ENCODE measurements around the gene MCM3. TPM values are rescaled to one million over a fixed set of nuclear protein-coding genes. Genes with fewer than 3 reads are reported as not detected.

MCM3 gene
- polyA plus RNA-seq, 1 experiment = 42.2 TPM

GRCh38 chr6:52285177-52286068 is 881 bp upstream of the MCM3 start:
- TF ChIP-seq CTCF (IDR thresholded peaks at IDR 0.05; ENCODE audit: insufficient read depth, low read depth, low read length) = peak; percentile 39
- Histone ChIP-seq H3K4me3 (ENCODE audit: low read depth, low read length) (peak overlapping the region; percentile 49), H3K27me3 (ENCODE audit: control insufficient read depth, insufficient read depth, low read length) (no peaks in the 10 kb centered on the region), H3K36me3 (ENCODE audit: control insufficient read depth, insufficient read depth, low read length) (peaks cover 2% of the 10 kb centered on the region; the same call in 1 of the 2 replicates)
- POLR2A ChIA-PET = no interaction called here
- CTCF ChIA-PET = interaction anchor here (0.6 to 3.0 kb wide), 30 partner anchors 9 to 377 kb away, joined by 3 to 22 read pairs (median 5); partner anchors contain the start of gene PAQR8
- DNase-seq (ENCODE audit: low read depth) = no peak

DNA sequence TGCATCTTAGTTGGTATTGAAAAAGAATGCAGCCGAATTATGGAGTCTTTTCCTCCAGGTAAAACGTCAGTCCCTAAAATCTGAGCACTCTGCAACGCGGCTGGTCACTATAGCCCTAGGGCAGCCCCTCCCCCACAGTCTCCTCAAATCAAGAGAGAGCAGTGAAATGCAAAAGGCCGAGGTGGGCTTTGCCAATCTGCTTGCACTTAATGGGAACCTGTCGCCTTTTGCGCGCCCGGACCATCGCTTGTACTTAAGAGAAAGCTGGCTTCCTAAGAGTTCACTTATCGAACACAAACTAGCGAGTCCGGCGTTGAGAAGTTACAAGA is 447 bp downstream of the MCM3 start:
- no peak for DNase-seq (ENCODE audit: low read depth)

DNA sequence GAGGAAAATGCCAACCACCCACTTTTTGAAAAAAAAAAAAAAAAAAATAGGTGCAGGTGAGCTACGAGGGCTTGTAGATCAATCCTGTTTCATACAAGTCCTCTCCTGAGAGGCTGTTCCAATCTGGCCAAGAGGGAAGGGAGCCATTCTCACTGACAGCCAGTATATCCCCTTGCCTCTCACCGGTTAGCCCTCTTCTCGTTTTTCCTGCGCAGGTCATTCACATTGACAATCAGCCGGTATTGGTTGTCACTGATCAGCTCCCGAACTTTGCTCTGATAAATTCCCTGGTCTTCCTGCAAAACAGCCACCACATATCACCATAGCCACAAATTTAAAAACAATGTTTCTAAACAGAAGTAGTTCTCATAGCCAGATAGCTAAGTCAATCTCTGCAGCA is 1.4 kb downstream of the MCM3 start:
- ChIA-PET POLR2A (no interaction called here), CTCF (interaction anchor here (0.9 to 2.2 kb wide), 5 partner anchors 15 to 380 kb away, joined by 3 to 8 read pairs (median 4); no protein-coding TSS in a partner anchor)
- H3K27me3 ChIP-seq (ENCODE audit: control insufficient read depth, insufficient read depth, low read length) = no peaks in the 10 kb centered on the region
- no peak overlapping the region for H3K4me3 ChIP-seq (ENCODE audit: low read depth, low read length)
- peaks cover 6% of the 10 kb centered on the region for H3K36me3 ChIP-seq (ENCODE audit: control insufficient read depth, insufficient read depth, low read length)
- no peak for DNase-seq (ENCODE audit: low read depth)
- no peak for TF ChIP-seq CTCF (IDR thresholded peaks at IDR 0.05; ENCODE audit: insufficient read depth, low read depth, low read length)

More for the DNA sequence above, 447 bp downstream of the MCM3 start:
- POLR2A ChIA-PET = interaction anchor here (0.6 kb wide), 1 partner anchor 303 kb away, joined by 5 read pairs; no protein-coding TSS in a partner anchor
- no peak for TF ChIP-seq CTCF (IDR thresholded peaks at IDR 0.05; ENCODE audit: insufficient read depth, low read depth, low read length)
- H3K36me3 ChIP-seq (ENCODE audit: control insufficient read depth, insufficient read depth, low read length) = peaks cover 4% of the 10 kb centered on the region
- H3K27me3 ChIP-seq (ENCODE audit: control insufficient read depth, insufficient read depth, low read length) = no peaks in the 10 kb centered on the region
- H3K4me3 ChIP-seq (ENCODE audit: low read depth, low read length) = peak overlapping the region; percentile 81
- CTCF ChIA-PET = interaction anchor here (0.6 to 3.0 kb wide), 5 partner anchors 20 to 379 kb away, joined by 3 to 11 read pairs (median 4); no protein-coding TSS in a partner anchor

GRCh38 chr6:52276130-52276529 is 8.4 kb downstream of the MCM3 start:
- H3K4me3 ChIP-seq (ENCODE audit: low read depth, low read length) = no peak overlapping the region
- no peak for TF ChIP-seq CTCF (IDR thresholded peaks at IDR 0.05; ENCODE audit: insufficient read depth, low read depth, low read length)
- no peaks in the 10 kb centered on the region for H3K27me3 ChIP-seq (ENCODE audit: control insufficient read depth, insufficient read depth, low read length)
- ChIA-PET CTCF (interaction anchor here (1.3 to 5.2 kb wide), 2 partner anchors 9 to 13 kb away, joined by 6 to 31 read pairs; partner anchors contain the start of gene MCM3), POLR2A (no interaction called here)
- DNase-seq (ENCODE audit: low read depth) = no peak
- H3K36me3 ChIP-seq (ENCODE audit: control insufficient read depth, insufficient read depth, low read length) = peaks cover 14% of the 10 kb centered on the region

GRCh38 chr6:52271852-52272460 is 12.6 kb downstream of the MCM3 start:
- CTCF ChIA-PET = interaction anchor here (5.2 kb wide), 1 partner anchor 9 kb away, joined by 31 read pairs; no protein-coding TSS in a partner anchor
- POLR2A ChIA-PET = no interaction called here
- Histone ChIP-seq H3K4me3 (ENCODE audit: low read depth, low read length) (no peak overlapping the region), H3K27me3 (ENCODE audit: control insufficient read depth, insufficient read depth, low read length) (no peaks in the 10 kb centered on the region), H3K36me3 (ENCODE audit: control insufficient read depth, insufficient read depth, low read length) (peaks cover 12% of the 10 kb centered on the region)
- no peak for TF ChIP-seq CTCF (IDR thresholded peaks at IDR 0.05; ENCODE audit: insufficient read depth, low read depth, low read length)
- no peak for DNase-seq (ENCODE audit: low read depth)

All from BJ (cell line).